Measurements from ENCODE around the gene CAPN8. TPM values are rescaled to one million over a fixed set of nuclear protein-coding genes. Genes with fewer than 3 reads are reported as not detected.

Gene CAPN8
- total RNA-seq, 1 experiment from 2014 or later, result 0.28 TPM

DNA sequence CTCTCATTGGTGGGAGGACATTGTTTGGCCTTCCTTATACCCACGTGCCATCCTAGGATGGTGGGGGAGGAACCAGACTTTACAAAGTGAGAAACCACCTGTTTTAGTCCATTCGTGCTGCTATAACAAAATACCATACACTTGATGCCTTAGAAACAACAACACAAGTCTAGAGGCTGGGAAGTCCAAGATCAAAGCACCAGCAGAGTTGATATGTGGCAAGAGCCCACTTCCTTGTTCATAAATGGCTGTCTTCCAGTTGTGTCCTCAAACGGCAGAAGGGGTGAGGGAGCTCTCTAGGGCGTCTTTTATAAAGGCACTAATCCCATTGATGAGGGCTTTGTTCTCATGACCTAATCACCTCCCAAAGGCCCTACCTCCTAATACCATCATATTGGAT is 31.1 kb downstream of the CAPN8 start:
- Mint-ChIP-seq H3K4me3 (no peak overlapping the region), H3K4me1 (no peaks in the 10 kb centered on the region), H3K9me3 (peaks cover 9% of the 10 kb centered on the region), H3K27ac (no peak overlapping the region), H3K36me3 (no peaks in the 10 kb centered on the region), H3K27me3 (ENCODE audit: low read depth) (peaks cover 6% of the 10 kb centered on the region; the same call in 1 of the 2 replicates)
- no peak for ATAC-seq
- ChIA-PET POLR2A (no interaction called here), CTCF (interaction anchor here (0.7 kb wide), 1 partner anchor 102 kb away, joined by 3 read pairs; no protein-coding TSS in a partner anchor)
- DNase-seq (ENCODE audit: low spot score), result no peak
- TF ChIP-seq ZNF317 (CRISPR knock-in tag; IDR thresholded peaks at IDR 0.05; ENCODE audit: borderline replicate concordance, low read depth), result no peak
- no peak for TF ChIP-seq ZNF219 (CRISPR knock-in tag; IDR thresholded peaks at IDR 0.05; ENCODE audit: borderline replicate concordance)
- TF ChIP-seq JAZF1 (CRISPR knock-in tag; IDR thresholded peaks at IDR 0.05), result no peak
- TF ChIP-seq ATF1 (CRISPR knock-in tag; IDR thresholded peaks at IDR 0.05), result no peak

DNA sequence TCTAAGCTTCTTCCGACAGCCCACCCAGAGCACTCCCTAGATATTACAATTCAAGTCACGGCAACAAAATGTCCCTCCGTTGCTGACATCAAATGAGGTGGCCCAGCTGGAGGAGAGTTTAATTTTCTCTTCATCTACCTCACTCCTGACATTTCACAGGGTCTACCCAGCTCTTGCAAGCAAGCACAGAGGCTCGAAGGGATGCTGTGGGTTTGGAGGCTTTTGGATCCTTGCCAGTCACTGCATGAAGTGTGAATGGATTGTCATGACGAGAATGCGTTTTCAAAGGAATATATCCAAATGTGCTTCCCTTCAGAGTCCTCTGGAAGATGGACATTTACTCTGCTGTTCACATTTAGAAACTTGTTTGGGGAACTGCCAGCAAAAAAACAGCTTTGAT is 33.5 kb downstream of the CAPN8 start:
- DNase-seq (ENCODE audit: low spot score), result no peak
- Mint-ChIP-seq H3K36me3 (no peaks in the 10 kb centered on the region), H3K9me3 (peaks cover 7% of the 10 kb centered on the region; the same call in 1 of the 2 replicates), H3K4me3 (no peak overlapping the region), H3K4me1 (no peaks in the 10 kb centered on the region), H3K27me3 (ENCODE audit: low read depth) (peaks cover 2% of the 10 kb centered on the region; the same call in 1 of the 2 replicates), H3K27ac (no peak overlapping the region)
- ATAC-seq, result no peak
- TF ChIP-seq, protein P1, sequence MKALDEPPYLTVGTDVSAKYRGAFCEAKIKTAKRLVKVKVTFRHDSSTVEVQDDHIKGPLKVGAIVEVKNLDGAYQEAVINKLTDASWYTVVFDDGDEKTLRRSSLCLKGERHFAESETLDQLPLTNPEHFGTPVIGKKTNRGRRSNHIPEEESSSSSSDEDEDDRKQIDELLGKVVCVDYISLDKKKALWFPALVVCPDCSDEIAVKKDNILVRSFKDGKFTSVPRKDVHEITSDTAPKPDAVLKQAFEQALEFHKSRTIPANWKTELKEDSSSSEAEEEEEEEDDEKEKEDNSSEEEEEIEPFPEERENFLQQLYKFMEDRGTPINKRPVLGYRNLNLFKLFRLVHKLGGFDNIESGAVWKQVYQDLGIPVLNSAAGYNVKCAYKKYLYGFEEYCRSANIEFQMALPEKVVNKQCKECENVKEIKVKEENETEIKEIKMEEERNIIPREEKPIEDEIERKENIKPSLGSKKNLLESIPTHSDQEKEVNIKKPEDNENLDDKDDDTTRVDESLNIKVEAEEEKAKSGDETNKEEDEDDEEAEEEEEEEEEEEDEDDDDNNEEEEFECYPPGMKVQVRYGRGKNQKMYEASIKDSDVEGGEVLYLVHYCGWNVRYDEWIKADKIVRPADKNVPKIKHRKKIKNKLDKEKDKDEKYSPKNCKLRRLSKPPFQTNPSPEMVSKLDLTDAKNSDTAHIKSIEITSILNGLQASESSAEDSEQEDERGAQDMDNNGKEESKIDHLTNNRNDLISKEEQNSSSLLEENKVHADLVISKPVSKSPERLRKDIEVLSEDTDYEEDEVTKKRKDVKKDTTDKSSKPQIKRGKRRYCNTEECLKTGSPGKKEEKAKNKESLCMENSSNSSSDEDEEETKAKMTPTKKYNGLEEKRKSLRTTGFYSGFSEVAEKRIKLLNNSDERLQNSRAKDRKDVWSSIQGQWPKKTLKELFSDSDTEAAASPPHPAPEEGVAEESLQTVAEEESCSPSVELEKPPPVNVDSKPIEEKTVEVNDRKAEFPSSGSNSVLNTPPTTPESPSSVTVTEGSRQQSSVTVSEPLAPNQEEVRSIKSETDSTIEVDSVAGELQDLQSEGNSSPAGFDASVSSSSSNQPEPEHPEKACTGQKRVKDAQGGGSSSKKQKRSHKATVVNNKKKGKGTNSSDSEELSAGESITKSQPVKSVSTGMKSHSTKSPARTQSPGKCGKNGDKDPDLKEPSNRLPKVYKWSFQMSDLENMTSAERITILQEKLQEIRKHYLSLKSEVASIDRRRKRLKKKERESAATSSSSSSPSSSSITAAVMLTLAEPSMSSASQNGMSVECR (CRISPR knock-in tag; IDR thresholded peaks at IDR 0.05; ENCODE audit: borderline replicate concordance), result no peak
- TF ChIP-seq TP53 (CRISPR knock-in tag; IDR thresholded peaks at IDR 0.05) (no peak), ZNF263 (CRISPR knock-in tag; IDR thresholded peaks at IDR 0.05; ENCODE audit: low read depth) (no peak), SP1 (CRISPR knock-in tag; conservative IDR thresholded peaks at IDR 0.05) (no peak), ELF4 (CRISPR knock-in tag; IDR thresholded peaks at IDR 0.05; ENCODE audit: low read depth) (no peak), EMX1 (CRISPR knock-in tag; IDR thresholded peaks at IDR 0.05) (no peak)
- TF ChIP-seq, protein P2, sequence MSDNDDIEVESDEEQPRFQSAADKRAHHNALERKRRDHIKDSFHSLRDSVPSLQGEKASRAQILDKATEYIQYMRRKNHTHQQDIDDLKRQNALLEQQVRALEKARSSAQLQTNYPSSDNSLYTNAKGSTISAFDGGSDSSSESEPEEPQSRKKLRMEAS (CRISPR knock-in tag; IDR thresholded peaks at IDR 0.05), result no peak
- TF ChIP-seq, protein P3, sequence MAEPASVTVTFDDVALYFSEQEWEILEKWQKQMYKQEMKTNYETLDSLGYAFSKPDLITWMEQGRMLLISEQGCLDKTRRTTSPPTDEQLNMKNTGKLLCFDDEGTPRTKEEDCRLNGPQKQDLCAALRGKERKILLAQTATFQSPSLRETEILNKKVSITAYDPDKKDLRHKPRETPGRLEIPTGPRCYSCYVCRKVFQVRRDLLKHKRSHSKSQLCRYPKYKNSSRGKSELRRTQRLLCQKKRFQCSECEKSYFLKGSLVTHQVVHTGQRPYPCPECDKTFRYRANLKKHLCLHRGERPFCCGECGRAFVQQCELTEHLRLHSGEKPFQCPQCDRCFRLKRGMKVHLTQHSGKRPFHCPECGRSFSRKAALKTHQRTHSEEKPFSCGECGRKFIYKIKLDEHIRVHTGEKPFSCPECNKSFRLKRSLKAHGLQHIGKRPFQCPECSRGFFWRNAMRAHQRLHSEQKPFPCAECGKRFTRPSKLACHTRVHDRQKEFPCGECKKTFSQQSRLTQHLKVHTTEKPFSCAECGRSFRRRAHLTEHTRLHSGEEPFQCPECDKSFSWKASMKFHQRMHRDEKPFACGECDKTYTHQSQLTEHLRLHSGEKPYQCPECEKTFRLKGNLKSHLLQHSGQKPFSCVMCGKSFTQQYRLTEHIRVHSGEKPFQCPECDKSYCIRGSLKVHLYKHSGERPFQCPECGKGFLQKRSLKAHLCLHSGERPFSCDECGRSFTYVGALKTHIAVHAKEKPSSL (CRISPR knock-in tag; conservative IDR thresholded peaks at IDR 0.05), result no peak
- TF ChIP-seq, protein P4, sequence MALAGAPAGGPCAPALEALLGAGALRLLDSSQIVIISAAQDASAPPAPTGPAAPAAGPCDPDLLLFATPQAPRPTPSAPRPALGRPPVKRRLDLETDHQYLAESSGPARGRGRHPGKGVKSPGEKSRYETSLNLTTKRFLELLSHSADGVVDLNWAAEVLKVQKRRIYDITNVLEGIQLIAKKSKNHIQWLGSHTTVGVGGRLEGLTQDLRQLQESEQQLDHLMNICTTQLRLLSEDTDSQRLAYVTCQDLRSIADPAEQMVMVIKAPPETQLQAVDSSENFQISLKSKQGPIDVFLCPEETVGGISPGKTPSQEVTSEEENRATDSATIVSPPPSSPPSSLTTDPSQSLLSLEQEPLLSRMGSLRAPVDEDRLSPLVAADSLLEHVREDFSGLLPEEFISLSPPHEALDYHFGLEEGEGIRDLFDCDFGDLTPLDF (CRISPR knock-in tag; IDR thresholded peaks at IDR 0.05), result no peak
- CTCF ChIA-PET, result interaction anchor here (0.6 to 2.0 kb wide), 8 partner anchors 38 to 893 kb away, joined by 3 to 8 read pairs (median 4); no protein-coding TSS in a partner anchor
- POLR2A ChIA-PET, result no interaction called here

DNA sequence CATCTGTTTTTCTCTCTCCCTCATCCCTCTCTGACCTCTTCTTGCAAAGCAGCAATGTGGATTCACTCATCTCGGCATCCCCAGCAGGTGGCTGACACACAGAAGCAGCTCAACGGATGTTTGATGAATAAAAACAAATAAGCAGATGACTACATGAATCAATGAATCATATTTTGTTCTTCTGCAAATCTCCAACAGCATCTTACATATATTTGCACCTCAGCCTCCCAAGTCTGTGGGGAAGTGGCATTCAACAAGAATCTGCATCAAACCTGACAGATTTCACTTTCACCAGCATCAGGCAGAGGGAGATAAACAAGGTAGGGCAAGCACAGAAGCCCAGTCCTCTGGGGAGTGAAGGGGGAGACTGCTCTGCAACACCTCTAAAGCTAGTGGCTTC is 34.0 kb downstream of the CAPN8 start:
- DNase-seq (ENCODE audit: low spot score) (no peak), ATAC-seq (no peak; the same call in 1 of the 2 replicates)
- Mint-ChIP-seq H3K36me3 (no peaks in the 10 kb centered on the region), H3K4me1 (no peaks in the 10 kb centered on the region), H3K27ac (no peak overlapping the region), H3K27me3 (ENCODE audit: low read depth) (no peaks in the 10 kb centered on the region; the same call in 1 of the 2 replicates), H3K4me3 (no peak overlapping the region), H3K9me3 (peaks cover 7% of the 10 kb centered on the region; the same call in 1 of the 2 replicates)
- POLR2A ChIA-PET, result no interaction called here
- TF ChIP-seq FOXJ3 (CRISPR knock-in tag; IDR thresholded peaks at IDR 0.05; ENCODE audit: borderline replicate concordance), result no peak
- no peak for TF ChIP-seq NR3C1 (CRISPR knock-in tag; conservative IDR thresholded peaks at IDR 0.05; ENCODE audit: low read depth)
- TF ChIP-seq, protein P4 (CRISPR knock-in tag; IDR thresholded peaks at IDR 0.05), result no peak
- TF ChIP-seq CBFB (CRISPR knock-in tag; IDR thresholded peaks at IDR 0.05; ENCODE audit: low read depth), result no peak
- CTCF ChIA-PET, result interaction anchor here (0.6 to 2.0 kb wide), 7 partner anchors 39 to 893 kb away, joined by 3 to 8 read pairs (median 4); no protein-coding TSS in a partner anchor
